GM12864 (cell line): ENCODE measurements around the gene SFXN2.

Source experiments
- DNase-seq: peaks from one replicate; pipeline ENCODE4 v3.0.0-alpha.2; 2011; ENCODE audit warnings: low read depth
- H3K4me3 ChIP-seq: 2 replicates; pipeline ENCODE4 v1.5.1; 2011; ENCODE audit warnings: mild to moderate bottlenecking, low read depth, low read length, control low read depth
- TF ChIP-seq, protein P1 (sequence below): IDR thresholded peaks from 2 replicates; pipeline ENCODE4 v1.5.1; 2011; ENCODE audit warnings: low read depth, mild to moderate bottlenecking, moderate library complexity, low read length, control low read depth, inconsistent platforms; ENCODE audit errors: missing control alignments

The SFXN2 gene

DNA sequence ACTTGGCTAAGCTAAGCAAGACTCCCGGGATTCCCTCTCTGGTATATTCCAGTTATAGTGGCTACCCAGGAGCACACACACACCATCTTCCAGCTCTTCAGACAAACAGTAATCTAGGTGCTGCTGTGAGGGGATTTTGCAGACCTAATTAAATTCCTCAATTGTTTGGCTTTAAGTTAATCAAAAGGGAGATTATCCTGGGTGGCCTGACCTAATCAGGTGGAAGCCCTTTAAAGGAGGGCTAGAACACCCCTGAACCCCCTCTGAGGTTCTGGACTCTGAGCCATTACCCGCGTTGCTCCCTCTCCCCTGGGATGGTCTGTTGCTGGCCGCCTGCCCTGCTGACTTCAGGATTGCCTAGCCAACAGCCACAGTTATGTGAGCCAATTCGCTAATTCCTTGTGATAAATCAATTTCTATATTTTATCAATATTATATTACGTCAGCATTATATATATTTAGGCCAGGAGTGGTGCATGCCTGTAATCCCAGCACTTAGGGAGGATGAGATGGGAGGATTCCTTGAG is 6.4 kb downstream of the SFXN2 start:
- TF ChIP-seq, protein P1, sequence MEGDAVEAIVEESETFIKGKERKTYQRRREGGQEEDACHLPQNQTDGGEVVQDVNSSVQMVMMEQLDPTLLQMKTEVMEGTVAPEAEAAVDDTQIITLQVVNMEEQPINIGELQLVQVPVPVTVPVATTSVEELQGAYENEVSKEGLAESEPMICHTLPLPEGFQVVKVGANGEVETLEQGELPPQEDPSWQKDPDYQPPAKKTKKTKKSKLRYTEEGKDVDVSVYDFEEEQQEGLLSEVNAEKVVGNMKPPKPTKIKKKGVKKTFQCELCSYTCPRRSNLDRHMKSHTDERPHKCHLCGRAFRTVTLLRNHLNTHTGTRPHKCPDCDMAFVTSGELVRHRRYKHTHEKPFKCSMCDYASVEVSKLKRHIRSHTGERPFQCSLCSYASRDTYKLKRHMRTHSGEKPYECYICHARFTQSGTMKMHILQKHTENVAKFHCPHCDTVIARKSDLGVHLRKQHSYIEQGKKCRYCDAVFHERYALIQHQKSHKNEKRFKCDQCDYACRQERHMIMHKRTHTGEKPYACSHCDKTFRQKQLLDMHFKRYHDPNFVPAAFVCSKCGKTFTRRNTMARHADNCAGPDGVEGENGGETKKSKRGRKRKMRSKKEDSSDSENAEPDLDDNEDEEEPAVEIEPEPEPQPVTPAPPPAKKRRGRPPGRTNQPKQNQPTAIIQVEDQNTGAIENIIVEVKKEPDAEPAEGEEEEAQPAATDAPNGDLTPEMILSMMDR, result no peak
- DNase-seq, result no peak
- H3K4me3 ChIP-seq, result no peak overlapping the region

DNA sequence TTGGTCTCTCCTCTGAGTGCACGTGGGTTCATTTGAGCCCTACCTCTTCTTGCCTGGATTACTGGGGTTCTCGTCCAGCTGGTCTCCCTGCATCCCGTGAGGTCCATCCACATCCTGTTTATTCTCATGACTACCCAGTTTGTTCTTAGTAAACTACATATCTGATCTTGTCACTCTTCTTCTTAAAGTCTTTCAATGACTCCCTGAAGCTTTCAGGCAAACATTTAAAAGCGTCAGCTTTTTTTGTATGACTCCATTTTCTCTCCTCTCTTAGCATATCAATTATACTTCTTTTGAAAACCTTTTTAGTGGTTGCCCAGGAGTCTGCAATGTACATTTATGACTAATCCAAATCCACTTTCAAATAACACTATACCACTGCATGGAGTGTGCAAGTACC is 7.5 kb downstream of the SFXN2 start:
- no peak for DNase-seq
- H3K4me3 ChIP-seq, result no peak overlapping the region
- TF ChIP-seq, protein P1, result no peak

- DNase-seq, result no peak
- TF ChIP-seq, protein P1, result no peak
- no peak overlapping the region for H3K4me3 ChIP-seq
Observed at GRCh38 chr10:102723989-102724388, 9.6 kb downstream of the SFXN2 start.

- DNase-seq, result no peak
- H3K4me3 ChIP-seq, result no peak overlapping the region
- TF ChIP-seq, protein P1, result no peak
Observed at GRCh38 chr10:102726274-102726673, 11.8 kb downstream of the SFXN2 start.

- DNase-seq, result no peak
- no peak overlapping the region for H3K4me3 ChIP-seq
- TF ChIP-seq, protein P1, result no peak
Observed at GRCh38 chr10:102727037-102727818, 12.8 kb downstream of the SFXN2 start.

DNA sequence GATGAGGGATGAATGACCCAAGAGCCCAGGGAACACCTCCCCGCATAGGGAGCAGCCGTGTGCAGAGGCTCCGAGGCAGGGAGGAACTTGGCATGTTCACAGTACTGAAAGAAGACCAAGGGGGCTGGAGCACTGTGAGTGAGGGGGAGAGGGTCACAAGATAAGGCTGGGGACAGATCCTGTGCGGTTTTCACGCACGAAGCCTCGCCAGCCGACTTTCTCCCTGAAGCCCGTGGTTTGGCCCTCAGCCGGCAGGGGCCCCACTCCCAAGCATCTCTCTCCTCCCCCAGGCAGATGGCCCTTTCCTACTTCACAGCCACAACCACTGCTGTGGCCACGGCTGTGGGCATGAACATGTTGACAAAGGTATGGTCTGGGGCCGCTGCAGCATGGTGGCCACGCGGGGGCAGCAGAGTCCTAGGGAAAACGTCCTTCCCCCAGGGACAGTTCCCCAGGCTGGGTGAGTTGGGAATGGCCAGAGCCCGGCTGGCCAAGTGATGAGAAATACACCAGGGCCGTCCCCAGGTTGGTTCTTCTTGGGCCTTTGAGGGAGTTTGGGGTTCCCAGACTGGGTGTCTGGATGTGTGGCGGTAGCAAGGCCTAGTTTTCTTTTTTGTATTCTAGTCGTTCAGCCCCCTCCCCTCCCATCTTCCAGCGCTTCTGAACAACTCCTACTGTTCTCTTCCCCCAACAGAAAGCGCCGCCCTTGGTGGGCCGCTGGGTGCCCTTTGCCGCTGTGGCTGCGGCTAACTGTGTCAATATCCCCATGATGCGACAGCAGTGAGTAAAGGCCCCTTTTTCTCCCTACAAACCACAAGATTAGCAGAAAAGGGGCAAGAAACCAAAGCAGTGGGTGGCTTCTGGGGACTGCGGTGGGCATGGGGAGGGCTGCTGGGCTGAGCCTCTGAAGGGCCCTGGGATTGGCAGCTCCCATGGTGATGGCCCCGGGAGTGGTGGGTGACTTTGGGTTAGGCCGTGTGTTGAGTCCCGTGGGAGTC is 14.9 kb downstream of the SFXN2 start:
- TF ChIP-seq, protein P1, result peak; percentile 90
- no peak overlapping the region for H3K4me3 ChIP-seq
- DNase-seq, result no peak
